T-helper 2 cell treated with Interferon-gamma antibody and Interleukin-4, amounts not matched to agents 5 μg/mL and 100 μg/mL, for 36 hours (primary cell): Measurements from ENCODE around the gene TRIM52.

Source experiments
- DNase-seq: peaks from one replicate; pipeline ENCODE4 v3.0.0; 2021; ENCODE audit warnings: low spot score
- H3K27ac Mint-ChIP-seq: one replicate; pipeline ENCODE4 v1.8.0; 2021; ENCODE audit warnings: mild to moderate bottlenecking, mixed read lengths
- H3K27me3 Mint-ChIP-seq: one replicate; pipeline ENCODE4 v1.8.0; 2021; ENCODE audit warnings: low read depth, mixed read lengths
- H3K36me3 Mint-ChIP-seq: one replicate; pipeline ENCODE4 v1.8.0; 2021; ENCODE audit warnings: low read depth, mixed read lengths
- H3K4me1 Mint-ChIP-seq: one replicate; pipeline ENCODE4 v1.8.0; 2021; ENCODE audit warnings: low read depth, mixed read lengths
- H3K4me3 Mint-ChIP-seq: one replicate; pipeline ENCODE4 v1.8.0; 2022; ENCODE audit warnings: mild to moderate bottlenecking, moderate library complexity, mixed read lengths
- H3K9me3 Mint-ChIP-seq: one replicate; pipeline ENCODE4 v1.8.0; 2021; ENCODE audit warnings: mixed read lengths

TRIM52 gene

DNA sequence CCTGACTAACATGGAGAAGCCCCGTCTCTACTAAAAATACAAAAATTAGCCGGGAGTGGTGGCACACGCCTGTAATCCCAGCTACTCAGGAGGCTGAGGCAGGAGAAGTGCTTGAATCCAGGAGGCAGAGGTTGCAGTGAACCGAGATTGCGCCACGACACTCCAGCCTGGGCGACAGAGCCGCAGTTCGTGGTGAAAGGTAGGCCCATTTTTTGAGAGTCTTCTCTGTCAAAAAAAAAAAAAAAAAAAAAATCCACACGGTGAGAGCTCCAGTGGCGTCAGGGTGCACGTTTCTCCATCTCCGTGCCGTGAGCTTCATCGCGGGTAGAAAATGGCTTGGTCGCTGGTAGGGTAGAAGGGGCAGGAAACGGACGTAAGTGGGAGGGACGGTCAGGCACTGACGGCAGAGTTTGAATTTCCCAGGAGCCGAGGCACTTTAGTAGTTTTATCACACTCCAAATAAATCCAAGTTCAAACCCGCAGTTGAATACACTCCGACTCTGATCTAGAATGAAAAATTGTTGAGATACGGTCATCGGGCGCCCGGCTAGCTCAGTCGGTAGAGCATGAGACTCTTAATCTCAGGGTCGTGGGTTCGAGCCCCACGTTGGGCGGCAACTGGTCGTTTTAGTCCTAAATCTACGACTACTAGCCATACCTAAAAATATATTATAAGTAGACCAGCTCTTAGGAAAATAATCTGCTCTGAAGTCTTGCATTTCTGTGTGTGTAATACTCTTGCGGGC is 53.6 kb downstream of the TRIM52 start:
- Mint-ChIP-seq H3K4me3 (peak overlapping the region; percentile 84), H3K27me3 (peaks cover 35% of the 10 kb centered on the region), H3K4me1 (peaks cover 35% of the 10 kb centered on the region), H3K27ac (peak overlapping the region; percentile 82), H3K36me3 (peaks cover 4% of the 10 kb centered on the region), H3K9me3 (no peaks in the 10 kb centered on the region)
- peak; percentile 79 for DNase-seq

DNA sequence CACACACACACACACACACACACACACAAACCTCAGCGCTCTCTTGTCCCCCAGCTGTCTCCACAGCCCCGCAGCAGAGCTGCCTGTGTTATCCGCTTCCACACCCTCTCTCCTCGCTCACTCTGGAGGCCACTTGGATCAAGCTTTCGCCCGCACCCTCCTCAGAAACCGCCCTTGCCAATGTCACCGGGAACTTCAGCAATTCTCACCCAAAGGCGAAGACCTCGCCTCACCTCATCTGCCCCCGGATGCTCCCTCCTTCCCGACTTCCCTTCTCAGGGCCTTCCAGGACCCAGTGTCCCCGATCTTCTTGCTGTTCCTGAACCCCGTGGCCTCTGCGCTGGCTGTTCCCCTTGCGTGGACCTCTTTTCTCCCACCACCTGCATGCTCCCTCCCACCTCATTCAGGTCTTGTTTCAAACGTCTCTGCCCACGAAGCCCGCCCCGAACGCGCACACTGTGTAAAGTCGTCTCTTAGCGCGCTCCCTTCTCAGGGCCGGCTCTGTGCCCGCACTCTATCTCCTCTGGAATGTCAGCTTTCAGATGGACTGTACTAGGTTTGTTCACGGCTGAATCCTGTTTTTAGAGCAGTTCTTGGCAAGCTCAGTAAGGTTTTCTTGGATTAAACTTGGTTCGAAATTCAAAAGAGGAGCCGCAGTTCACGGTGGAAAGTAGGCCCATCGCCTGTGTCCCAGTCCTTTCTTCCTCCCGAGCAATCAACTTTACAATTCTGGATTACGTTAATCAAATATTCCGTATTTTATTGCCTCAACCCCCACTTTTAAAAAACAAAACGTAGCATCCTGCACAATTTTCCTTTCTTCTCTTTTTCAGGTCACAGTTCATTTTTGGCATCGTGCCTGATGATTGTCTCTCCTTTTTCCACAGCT is 54.9 kb downstream of the TRIM52 start:
- DNase-seq: no peak
- peaks cover 31% of the 10 kb centered on the region for H3K4me1 Mint-ChIP-seq
- peaks cover 6% of the 10 kb centered on the region for H3K36me3 Mint-ChIP-seq
- H3K27me3 Mint-ChIP-seq: peaks cover 42% of the 10 kb centered on the region
- H3K27ac Mint-ChIP-seq: peak overlapping the region; percentile 82
- no peaks in the 10 kb centered on the region for H3K9me3 Mint-ChIP-seq
- H3K4me3 Mint-ChIP-seq: peak overlapping the region; percentile 84
